Activated T-cell treated with anti-CD3 and anti-CD28 coated beads for 24 hours (primary cell): ENCODE measurements around the gene KRTAP5-4.
"Not testable (repeated sequence)": the region's sequence is repeated elsewhere in the genome, so short reads cannot be mapped to it uniquely, and the experiment has no call there.

Experiments used
- DNase-seq: peaks from one replicate; pipeline ENCODE4 v3.0.0-alpha.2; 2020; ENCODE audit warnings: low read depth

KRTAP5-4 gene

GRCh38 chr11:1637628-1638027 lies 15.7 kb upstream of the KRTAP5-4 start:
- no peak for DNase-seq

DNA sequence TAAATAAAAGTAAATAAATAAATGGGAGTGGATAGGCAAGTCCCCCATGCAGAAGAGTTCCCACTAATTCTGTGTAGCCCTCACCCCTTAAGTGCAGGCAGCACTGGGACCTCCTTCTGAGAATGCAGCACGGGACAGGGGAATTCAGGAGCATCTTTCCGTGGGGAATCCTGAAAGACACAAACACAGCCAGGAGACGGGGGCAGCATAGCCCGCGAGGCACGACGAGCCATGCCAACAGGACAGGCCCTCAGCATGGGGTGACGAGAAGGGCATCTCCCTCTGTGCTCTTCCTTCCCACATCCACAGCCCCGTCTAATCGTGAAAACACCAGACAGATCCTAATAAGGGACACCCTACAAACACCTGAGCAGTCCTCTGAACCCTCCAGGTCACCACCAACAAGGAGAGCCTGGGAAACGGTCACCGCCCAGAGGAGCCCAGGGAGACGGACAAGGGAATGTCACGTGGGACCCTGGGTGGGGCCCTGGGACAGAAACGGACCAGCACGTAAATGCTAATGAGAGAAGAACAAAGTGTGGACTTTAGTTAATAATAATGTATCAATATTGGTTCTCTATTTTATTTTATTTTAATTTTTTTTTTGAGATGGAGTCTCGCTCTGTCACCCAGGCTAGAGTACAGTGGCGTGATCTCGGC lies 14.5 kb upstream of the KRTAP5-4 start:
- no peak for DNase-seq

DNA sequence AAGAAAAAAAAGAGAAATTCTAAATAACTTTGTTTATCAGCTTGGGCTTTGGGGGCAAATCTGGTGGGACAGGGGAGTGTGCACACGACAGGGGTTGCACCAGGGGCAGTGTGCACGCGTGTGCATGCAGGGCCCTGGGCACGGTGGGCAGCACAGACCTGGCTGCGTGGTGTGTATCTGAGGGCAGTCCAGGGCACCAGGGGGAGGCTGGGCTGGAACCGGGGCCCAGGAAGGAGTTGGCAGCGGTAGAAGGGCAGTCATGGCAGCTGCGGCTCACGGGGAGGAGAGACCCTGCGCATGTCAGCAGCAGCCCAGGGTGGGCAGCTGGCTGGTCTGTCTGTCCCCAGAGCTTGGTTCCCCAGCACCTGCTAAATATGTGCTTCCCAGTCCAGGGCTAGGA lies 11.9 kb upstream of the KRTAP5-4 start:
- DNase-seq, result no peak

GRCh38 chr11:1632053-1632714 lies 10.2 kb upstream of the KRTAP5-4 start:
- no peak for DNase-seq

GRCh38 chr11:1631066-1631568 lies 9.2 kb upstream of the KRTAP5-4 start:
- DNase-seq, result no peak

DNA sequence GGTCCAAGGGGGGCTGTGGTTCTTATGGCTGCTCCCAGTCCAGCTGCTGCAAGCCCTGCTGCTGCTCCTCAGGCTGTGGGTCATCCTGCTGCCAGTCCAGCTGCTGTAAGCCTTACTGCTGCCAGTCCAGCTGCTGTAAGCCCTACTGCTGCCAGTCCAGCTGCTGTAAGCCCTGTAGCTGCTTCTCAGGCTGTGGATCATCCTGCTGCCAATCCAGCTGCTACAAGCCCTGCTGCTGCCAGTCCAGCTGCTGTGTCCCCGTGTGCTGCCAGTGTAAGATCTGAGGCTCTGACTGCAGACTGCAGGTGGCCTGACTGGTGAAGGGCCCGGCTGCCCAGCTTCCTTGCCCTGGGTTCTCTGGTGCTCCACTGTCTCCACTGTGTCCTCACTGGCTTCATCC lies 8.3 kb upstream of the KRTAP5-4 start:
- DNase-seq, result no peak

- DNase-seq, result no peak
Observed at GRCh38 chr11:1629326-1630185, 7.6 kb upstream of the KRTAP5-4 start, which contains the start of gene KRTAP5-5. Gene KRTAP5-5, plus strand, starts transcription at chr11:1629775. Its CDS starts 66 bp downstream, at chr11:1629841.

GRCh38 chr11:1628506-1629325 lies 6.8 kb upstream of the KRTAP5-4 start:
- peak; percentile 49 for DNase-seq

DNA sequence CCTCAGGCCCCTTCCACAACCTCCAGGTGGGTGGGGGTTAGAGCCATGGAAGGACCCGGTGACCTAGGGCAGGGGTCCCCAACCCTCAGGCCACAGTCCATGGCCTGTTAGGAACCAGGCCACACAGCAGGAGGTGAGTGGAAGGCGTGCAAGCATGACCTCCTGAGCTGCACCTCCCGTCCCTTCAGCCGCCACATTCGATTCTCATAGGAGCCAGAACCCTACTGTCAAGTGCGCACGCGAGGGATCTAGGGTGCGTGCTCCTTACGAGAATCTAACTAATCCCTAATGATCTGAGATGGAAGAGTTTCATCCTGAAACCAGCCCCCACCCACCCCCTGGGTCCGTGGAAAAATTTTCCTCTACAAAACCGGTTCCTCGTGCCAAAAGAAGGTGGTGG lies 3.6 kb upstream of the KRTAP5-4 start:
- no peak for DNase-seq

DNA sequence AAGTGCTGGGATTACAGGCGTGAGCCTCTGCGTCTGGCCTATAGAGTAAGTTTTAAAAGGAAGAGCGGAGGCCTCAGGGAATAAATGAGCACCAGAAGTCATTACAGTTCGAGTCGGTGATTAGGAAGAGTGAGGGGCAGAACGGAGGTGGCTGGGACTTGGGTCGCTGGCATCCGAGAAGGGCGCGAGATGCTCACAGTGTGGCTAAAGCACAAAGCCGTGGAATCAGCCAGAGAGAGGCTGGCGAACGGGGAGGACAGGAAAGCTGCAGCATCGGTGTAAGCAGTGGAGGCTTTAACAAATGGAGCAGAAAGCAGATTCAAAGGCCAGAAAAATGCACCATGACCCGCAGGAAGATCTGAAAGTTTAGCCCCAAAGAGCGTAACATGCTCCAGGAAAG lies 2.7 kb upstream of the KRTAP5-4 start:
- no peak for DNase-seq

- no peak for DNase-seq
Observed at GRCh38 chr11:1623716-1624115, 1.8 kb upstream of the KRTAP5-4 start.

GRCh38 chr11:1619449-1619848 lies 2.5 kb downstream of the KRTAP5-4 start:
- DNase-seq, result no peak

- no peak for DNase-seq
Observed at GRCh38 chr11:1618231-1618630, 3.7 kb downstream of the KRTAP5-4 start.

DNA sequence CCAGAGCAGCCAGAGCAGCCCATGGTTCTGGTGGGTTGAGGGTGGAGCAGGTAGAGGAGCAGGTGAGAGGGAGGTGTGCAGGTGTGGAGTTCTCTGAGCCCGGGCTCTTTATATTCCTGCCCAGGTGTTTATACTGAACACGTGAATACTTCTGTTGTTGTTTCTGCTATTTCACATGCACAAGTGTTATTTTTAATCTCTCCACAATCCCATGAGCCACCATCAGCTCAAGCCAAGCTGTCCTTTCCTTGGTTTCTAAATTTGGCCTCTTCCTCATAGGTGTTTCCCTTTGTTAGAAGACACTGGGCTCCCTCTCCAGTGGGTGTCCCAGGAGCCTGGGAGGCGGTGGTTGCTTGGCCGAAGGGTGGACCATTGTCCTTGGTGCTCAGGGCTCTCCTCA lies 13.6 kb downstream of the KRTAP5-4 start, which contains the start of gene KRTAP5-3:
Gene KRTAP5-3, minus strand, starts transcription at position 101 of the 400 bp plus-strand sequence. Its CDS starts 78 bp downstream, at position 23.
- no peak for DNase-seq

- DNase-seq, result not testable (repeated sequence)
Observed at GRCh38 chr11:1607901-1608300, 14.0 kb downstream of the KRTAP5-4 start.

GRCh38 chr11:1607156-1607845 lies 14.6 kb downstream of the KRTAP5-4 start:
- DNase-seq, result not testable (repeated sequence)

DNA sequence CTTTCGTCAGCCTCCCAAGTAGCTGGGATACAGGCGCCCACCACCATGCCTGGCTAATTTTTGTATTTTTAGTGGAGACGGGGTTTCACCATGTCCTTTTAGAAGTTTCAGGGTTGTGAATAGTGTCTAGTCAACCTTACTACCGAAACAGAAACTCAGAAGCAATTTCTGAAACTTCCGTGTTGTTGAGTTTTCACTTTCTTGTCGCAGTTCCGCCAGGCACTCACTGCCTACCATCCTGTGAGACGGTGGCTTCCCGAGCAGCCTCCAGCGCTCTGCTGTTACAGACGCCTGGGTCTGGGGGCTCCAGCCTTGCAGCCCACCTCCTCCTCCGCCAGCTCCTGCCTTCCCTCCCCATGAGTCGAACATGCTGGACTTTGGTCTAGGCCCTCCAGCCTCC lies 16.0 kb downstream of the KRTAP5-4 start:
- not testable (repeated sequence) for DNase-seq

GRCh38 chr11:1604711-1605110 lies 17.2 kb downstream of the KRTAP5-4 start:
- DNase-seq, result no peak

DNA sequence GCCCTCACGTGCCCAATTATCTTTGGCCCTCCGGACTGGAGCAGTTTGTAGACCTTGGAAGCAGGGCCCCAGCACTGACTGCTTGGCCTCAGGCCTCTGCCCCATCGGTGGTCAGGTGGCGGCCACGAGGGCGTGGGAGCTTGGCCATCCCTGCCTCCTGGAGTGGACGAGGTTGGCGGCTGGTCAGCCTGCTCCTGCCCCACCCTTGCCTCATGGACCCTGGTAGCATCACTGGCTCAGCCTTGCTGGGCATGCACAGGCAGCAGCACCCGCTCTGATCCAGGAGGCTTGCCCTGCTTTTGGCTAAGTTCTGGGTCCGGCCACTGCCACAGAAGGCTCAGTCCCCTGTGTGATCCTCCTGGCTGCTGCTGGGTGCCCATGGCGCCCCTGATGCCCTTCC lies 17.8 kb downstream of the KRTAP5-4 start:
- no peak for DNase-seq

GRCh38 chr11:1603629-1604028 lies 18.3 kb downstream of the KRTAP5-4 start:
- no peak for DNase-seq

DNA sequence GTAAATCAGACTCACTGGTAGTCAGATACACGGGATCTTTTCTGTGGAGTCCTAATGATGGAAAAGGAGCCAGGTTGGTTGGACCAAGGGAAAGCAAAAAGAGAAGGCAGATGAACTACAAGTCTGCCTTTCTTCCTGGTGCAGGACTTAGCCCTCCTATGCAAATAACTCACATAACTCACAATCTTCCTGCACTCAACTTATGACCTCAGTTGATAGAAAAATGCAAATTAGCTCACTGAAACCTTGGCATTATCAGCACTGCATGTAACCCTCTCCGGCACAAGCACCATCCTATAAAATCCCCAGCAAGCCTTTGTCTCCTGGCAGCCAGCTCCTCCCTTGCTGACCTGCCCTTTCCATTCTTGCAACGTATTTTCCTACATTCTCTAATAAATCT lies 20.3 kb downstream of the KRTAP5-4 start:
- DNase-seq, result not testable (repeated sequence)
